HepG2 (cell line): ENCODE measurements around the gene CNP. TPM values are rescaled to one million over a fixed set of nuclear protein-coding genes. Genes with fewer than 3 reads are reported as not detected.

Source experiments
- AGO1 ChIP-seq: fragments of 200-400 bp; formaldehyde crosslinking; IDR thresholded peaks from 2 replicates; pipeline ENCODE4 v1.6.1; 2017; ENCODE audit warnings: mild to moderate bottlenecking, low read depth, low read length, moderate library complexity; ENCODE audit not compliant: poor library complexity, severe bottlenecking
- EEA1 ChIP-seq: sonication (generic); formaldehyde crosslinking; IDR thresholded peaks from 2 replicates; pipeline ENCODE4 v1.5.1; 2020; ENCODE audit warnings: mild to moderate bottlenecking, missing genetic modification reagents, borderline replicate concordance
- ETV5 ChIP-seq: IDR thresholded peaks from 2 replicates; pipeline ENCODE4 v1.6.1; 2018; ENCODE audit warnings: missing biosample characterization, missing genetic modification reagents, inconsistent platforms, borderline replicate concordance
- FOXK1 ChIP-seq: sonication (generic); formaldehyde crosslinking; IDR thresholded peaks from 2 replicates; pipeline ENCODE4 v1.4.0; 2020; ENCODE audit warnings: low read depth, missing genetic modification reagents, borderline replicate concordance
- GZF1 ChIP-seq: sonication (generic); formaldehyde crosslinking; IDR thresholded peaks from 2 replicates; pipeline ENCODE4 v1.5.1; 2020; ENCODE audit warnings: mild to moderate bottlenecking, missing genetic modification reagents
- IKZF4 ChIP-seq: sonication (generic); formaldehyde crosslinking; IDR thresholded peaks from 2 replicates; pipeline ENCODE4 v1.5.1; 2020; ENCODE audit warnings: borderline replicate concordance, mild to moderate bottlenecking, low read depth, missing genetic modification reagents; ENCODE audit errors: not compliant biosample characterization
- JDP2 ChIP-seq: sonication (generic); formaldehyde crosslinking; IDR thresholded peaks from 2 replicates; pipeline ENCODE4 v1.8.1; 2022; ENCODE audit warnings: missing genetic modification reagents, borderline replicate concordance
- KDM2A ChIP-seq: sonication (generic); formaldehyde crosslinking; IDR thresholded peaks from 2 replicates; pipeline ENCODE4 v1.4.0; 2020; ENCODE audit warnings: low read depth, missing genetic modification reagents, borderline replicate concordance
- MAFF ChIP-seq: IDR thresholded peaks from 2 replicates; pipeline ENCODE4 v1.6.1; 2011; ENCODE audit warnings: low read depth, low read length, improper control_type of control experiment
- MAX ChIP-seq: IDR thresholded peaks from 2 replicates; pipeline ENCODE4 v1.6.1; 2012; ENCODE audit warnings: inconsistent platforms
- MAZ ChIP-seq, 2 experiments: sonication (generic) in 1 of 2; formaldehyde crosslinking in 1 of 2; IDR thresholded peaks; 2 replicates each; pipeline versions ENCODE4 v1.5.0 to v1.6.1; 2012 to 2020; ENCODE audit warnings: low read depth in 2 of 2, mild to moderate bottlenecking in 2 of 2, borderline replicate concordance in 1 of 2, improper control_type of control experiment in 1 of 2, low read length in 1 of 2, missing genetic modification reagents in 1 of 2, moderate library complexity in 1 of 2
- MED8 ChIP-seq: sonication (generic); formaldehyde crosslinking; IDR thresholded peaks from 2 replicates; pipeline ENCODE4 v1.8.1; 2023; ENCODE audit warnings: mild to moderate bottlenecking, missing genetic modification reagents; ENCODE audit not compliant: insufficient replicate concordance
- PITX1 ChIP-seq: sonication (generic); formaldehyde crosslinking; IDR thresholded peaks from 2 replicates; pipeline ENCODE4 v1.5.1; 2020; ENCODE audit warnings: mild to moderate bottlenecking, missing genetic modification reagents
- SNAPC4 ChIP-seq: sonication (generic); formaldehyde crosslinking; IDR thresholded peaks from 2 replicates; pipeline ENCODE4 v1.4.0; 2020; ENCODE audit warnings: mild to moderate bottlenecking, missing genetic modification reagents
- SOX6 ChIP-seq, 2 experiments: fragments of 450-650 bp in 1 of 2; sonication (generic) in 1 of 2; formaldehyde crosslinking in 1 of 2; IDR thresholded peaks; 2 replicates each; pipeline versions ENCODE4 v1.4.0 to v1.6.1; 2017 to 2020; ENCODE audit warnings: antibody characterized with exemption in 1 of 2, mild to moderate bottlenecking in 1 of 2, missing genetic modification reagents in 1 of 2
- ZNF234 ChIP-seq: sonication (generic); formaldehyde crosslinking; conservative IDR thresholded peaks from 2 replicates; pipeline ENCODE4 v1.5.1; 2020; ENCODE audit warnings: mild to moderate bottlenecking, missing genetic modification reagents
- ZNF274 ChIP-seq: sonication (generic); formaldehyde crosslinking; IDR thresholded peaks from 2 replicates; pipeline ENCODE4 v1.5.1; 2020; ENCODE audit warnings: mild to moderate bottlenecking, missing genetic modification reagents
- ZNF510 ChIP-seq: sonication (generic); formaldehyde crosslinking; IDR thresholded peaks from 2 replicates; pipeline ENCODE4 v1.4.0; 2020; ENCODE audit warnings: low read depth, mild to moderate bottlenecking, missing genetic modification reagents
- ZNF607 ChIP-seq: sonication (generic); formaldehyde crosslinking; IDR thresholded peaks from 2 replicates; pipeline ENCODE4 v1.5.1; 2020; ENCODE audit warnings: missing genetic modification reagents, mild to moderate bottlenecking, borderline replicate concordance
- ZNF713 ChIP-seq: sonication (generic); formaldehyde crosslinking; IDR thresholded peaks from 2 replicates; pipeline ENCODE4 v1.4.0; 2020; ENCODE audit warnings: mild to moderate bottlenecking, missing genetic modification reagents
- polyA plus RNA-seq, 8 experiments: library from polyadenylated mRNA; depleted of rRNA in 3 of 8; stranded (reverse) in 7 of 8; unstranded in 1 of 8; fragments of >200 nt; fragmentation: Illumina TruSeq in 4 of 8; extraction: Trizol in 4 of 8; gene quantifications; 2 replicates each; pipeline versions ENCODE4 v1.2.1 to v1.2.3, GENCODE V29; 2011 to 2016; ENCODE audit warnings: low read depth in 4 of 8, missing spikeins in 1 of 8, mixed read lengths in 1 of 8; ENCODE audit not compliant: insufficient read depth in 1 of 8
- total RNA-seq, 5 experiments: library from RNA; depleted of rRNA; stranded (reverse); fragments of >200 nt; fragmentation: Illumina TruSeq; extraction: Trizol; gene quantifications; 2 replicates each; pipeline ENCODE4 v1.2.3, GENCODE V29; 2016; ENCODE audit warnings: low read depth in 1 of 5
- TF ChIP-seq, protein P1 (sequence below): sonication (generic); formaldehyde crosslinking; IDR thresholded peaks from 2 replicates; pipeline ENCODE4 v1.4.0; 2020; ENCODE audit warnings: missing genetic modification reagents

Gene CNP
- total and polyA plus RNA-seq, 2 of the 13 experiments (the other 11 are each of a cell fraction or from before 2014, with no cell fraction given) = 97.2 to 161 TPM

- TF ChIP-seq, protein P1, sequence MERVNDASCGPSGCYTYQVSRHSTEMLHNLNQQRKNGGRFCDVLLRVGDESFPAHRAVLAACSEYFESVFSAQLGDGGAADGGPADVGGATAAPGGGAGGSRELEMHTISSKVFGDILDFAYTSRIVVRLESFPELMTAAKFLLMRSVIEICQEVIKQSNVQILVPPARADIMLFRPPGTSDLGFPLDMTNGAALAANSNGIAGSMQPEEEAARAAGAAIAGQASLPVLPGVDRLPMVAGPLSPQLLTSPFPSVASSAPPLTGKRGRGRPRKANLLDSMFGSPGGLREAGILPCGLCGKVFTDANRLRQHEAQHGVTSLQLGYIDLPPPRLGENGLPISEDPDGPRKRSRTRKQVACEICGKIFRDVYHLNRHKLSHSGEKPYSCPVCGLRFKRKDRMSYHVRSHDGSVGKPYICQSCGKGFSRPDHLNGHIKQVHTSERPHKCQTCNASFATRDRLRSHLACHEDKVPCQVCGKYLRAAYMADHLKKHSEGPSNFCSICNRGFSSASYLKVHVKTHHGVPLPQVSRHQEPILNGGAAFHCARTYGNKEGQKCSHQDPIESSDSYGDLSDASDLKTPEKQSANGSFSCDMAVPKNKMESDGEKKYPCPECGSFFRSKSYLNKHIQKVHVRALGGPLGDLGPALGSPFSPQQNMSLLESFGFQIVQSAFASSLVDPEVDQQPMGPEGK = peak; percentile 84
- TF ChIP-seq KDM2A (peak; percentile 16; the same call in 1 of the 2 replicates), ZNF510 (CRISPR knock-in tag) (no peak), MED8 (peak; percentile 36), MAFF (no peak), SOX6 (IDR thresholded peaks at IDR 0.05) (no peak), SOX6 (CRISPR knock-in tag; IDR thresholded peaks at IDR 0.05) (peak; percentile 89), ZNF274 (CRISPR knock-in tag) (0 out of 2 replicates have a peak, but pooled peaks have one; percentile 13), MAX (peak; percentile 20), JDP2 (no peak; the same call in 1 of the 2 replicates), EEA1 (CRISPR knock-in tag) (no peak), ZNF607 (no peak), AGO1 (peak; percentile 74), ZNF234 (CRISPR knock-in tag) (no peak), PITX1 (CRISPR knock-in tag) (no peak), ETV5 (no peak), MAZ (IDR thresholded peaks at IDR 0.05; ENCODE audit: borderline replicate concordance, low read depth, low read length) (peak; percentile 53; the same call in 1 of the 2 replicates), MAZ (CRISPR knock-in tag; IDR thresholded peaks at IDR 0.05; ENCODE audit: low read depth) (0 out of 2 replicates have a peak, but pooled peaks have one; percentile 9), GZF1 (CRISPR knock-in tag) (no peak), FOXK1 (CRISPR knock-in tag) (no peak), SNAPC4 (CRISPR knock-in tag) (no peak), IKZF4 (CRISPR knock-in tag) (no peak), ZNF713 (CRISPR knock-in tag) (no peak)
Observed at GRCh38 chr17:41967141-41967920, 736 bp downstream of the CNP start (continued).
